NCI-H2196 treated with DMSO at 0.1 percent for 48 hours (cell line): ENCODE results near the gene GAK.
"Not testable (repeated sequence)": the region's sequence is repeated elsewhere in the genome, so short reads cannot be mapped to it uniquely, and the experiment has no call there.

Source experiments
- DNase-seq: peaks from one replicate; lab custom pipeline; 2025; ENCODE audit not compliant: unreplicated experiment; lab: John Stamatoyannopoulos, UW

The GAK gene

GRCh38 chr4:929096-929765 is 2.9 kb downstream of the GAK start:
- no peak for DNase-seq

- DNase-seq: not testable (repeated sequence)
These were observed 4.5 kb downstream of the GAK start for GRCh38 chr4:927566-927965.

- no peak for DNase-seq
These were observed 5.6 kb downstream of the GAK start for GRCh38 chr4:926538-926937.

- DNase-seq: no peak
These were observed 6.2 kb downstream of the GAK start for GRCh38 chr4:925771-926500.

GRCh38 chr4:925171-925570 is 6.9 kb downstream of the GAK start:
- DNase-seq: no peak

- DNase-seq: no peak
These were observed 7.7 kb downstream of the GAK start for GRCh38 chr4:924107-925096.

GRCh38 chr4:921830-922331 is 10.2 kb downstream of the GAK start:
- DNase-seq: no peak

- not testable (repeated sequence) for DNase-seq
These were observed 13.0 kb downstream of the GAK start for GRCh38 chr4:919004-919680.

GRCh38 chr4:918591-918990 is 13.5 kb downstream of the GAK start:
- not testable (repeated sequence) for DNase-seq

- DNase-seq: no peak
These were observed 14.1 kb downstream of the GAK start for GRCh38 chr4:917992-918391.

- no peak for DNase-seq
These were observed 14.7 kb downstream of the GAK start for GRCh38 chr4:917466-917865.

- DNase-seq: no peak
These were observed 16.5 kb downstream of the GAK start for GRCh38 chr4:915595-915994.

GRCh38 chr4:915041-915474 is 17.1 kb downstream of the GAK start:
- no peak for DNase-seq

- DNase-seq: no peak
These were observed 17.6 kb downstream of the GAK start for GRCh38 chr4:914531-914930.

- no peak for DNase-seq
These were observed 18.9 kb downstream of the GAK start for GRCh38 chr4:913280-913618.

- DNase-seq: no peak
These were observed 19.4 kb downstream of the GAK start for GRCh38 chr4:912548-913279.

GRCh38 chr4:911871-912490 is 20.1 kb downstream of the GAK start:
- DNase-seq: no peak

- DNase-seq: no peak
These were observed 20.8 kb downstream of the GAK start for GRCh38 chr4:911221-911751.

GRCh38 chr4:910366-911091 is 21.6 kb downstream of the GAK start:
- no peak for DNase-seq
